Ectodermal cell (in vitro differentiated cells): ENCODE measurements around the gene MRPL23.

Source experiments
- H3K27ac ChIP-seq: 2 replicates; pipeline ENCODE4 v1.7.0; 2013; ENCODE audit warnings: mild to moderate bottlenecking, low read depth, low read length; ENCODE audit not compliant: insufficient read depth, poor library complexity, severe bottlenecking
- H3K27me3 ChIP-seq: 2 replicates; pipeline ENCODE4 v1.7.0; 2013; ENCODE audit warnings: mild to moderate bottlenecking, low read length; ENCODE audit not compliant: insufficient read depth, control insufficient read depth, poor library complexity, severe bottlenecking
- H3K36me3 ChIP-seq: one replicate; pipeline ENCODE4 v1.7.0; 2013; ENCODE audit warnings: low read length; ENCODE audit not compliant: control insufficient read depth, insufficient read depth
- H3K4me1 ChIP-seq: one replicate; pipeline ENCODE4 v1.7.0; 2013; ENCODE audit warnings: low read length; ENCODE audit not compliant: control insufficient read depth, insufficient read depth
- H3K4me3 ChIP-seq: 2 replicates; pipeline ENCODE4 v1.7.0; 2013; ENCODE audit warnings: low read depth, low read length, control low read depth; ENCODE audit not compliant: insufficient read depth
- H3K9me3 ChIP-seq: 2 replicates; pipeline ENCODE4 v1.7.0; 2013; ENCODE audit warnings: mild to moderate bottlenecking, low read length, moderate library complexity; ENCODE audit not compliant: control insufficient read depth
- WGBS, 2 experiments: methylation state at CpG; one replicate each; pipeline ENCODE4 v1.1.7; 2013; ENCODE audit warnings: missing lambda C conversion rate in 2 of 2; 5-methylcytosine and 5-hydroxymethylcytosine counted together

Gene MRPL23

GRCh38 chr11:1921574-1922141 lies 25.5 kb upstream of the MRPL23 start:
- Histone ChIP-seq H3K36me3 (no peaks in the 10 kb centered on the region), H3K27ac (no peak overlapping the region), H3K4me1 (peaks cover 9% of the 10 kb centered on the region), H3K4me3 (no peak overlapping the region), H3K9me3 (no peaks in the 10 kb centered on the region), H3K27me3 (no peaks in the 10 kb centered on the region)
- 88 to 89% methylated on average over 18 of the region's 18 CpGs for WGBS, 2 experiments

GRCh38 chr11:1922481-1923081 lies 24.6 kb upstream of the MRPL23 start:
- H3K4me3 ChIP-seq = no peak overlapping the region
- no peak overlapping the region for H3K27ac ChIP-seq
- 89 to 90% methylated on average over 14 of the region's 14 CpGs for WGBS, 2 experiments
- H3K4me1 ChIP-seq = peaks cover 16% of the 10 kb centered on the region
- H3K36me3 ChIP-seq = no peaks in the 10 kb centered on the region
- H3K27me3 ChIP-seq = no peaks in the 10 kb centered on the region
- H3K9me3 ChIP-seq = no peaks in the 10 kb centered on the region

GRCh38 chr11:1923201-1923956 lies 23.8 kb upstream of the MRPL23 start:
- no peaks in the 10 kb centered on the region for H3K36me3 ChIP-seq
- WGBS, 2 experiments = 91 to 92% methylated on average over 22 of the region's 22 CpGs
- no peak overlapping the region for H3K27ac ChIP-seq
- H3K4me3 ChIP-seq = no peak overlapping the region
- H3K27me3 ChIP-seq = no peaks in the 10 kb centered on the region
- no peaks in the 10 kb centered on the region for H3K9me3 ChIP-seq
- peaks cover 20% of the 10 kb centered on the region for H3K4me1 ChIP-seq

- no peaks in the 10 kb centered on the region for H3K36me3 ChIP-seq
- H3K27ac ChIP-seq = no peak overlapping the region
- H3K9me3 ChIP-seq = no peaks in the 10 kb centered on the region
- peaks cover 20% of the 10 kb centered on the region for H3K4me1 ChIP-seq
- no peaks in the 10 kb centered on the region for H3K27me3 ChIP-seq
- 93 to 96% methylated on average over 17 of the region's 17 CpGs for WGBS, 2 experiments
- no peak overlapping the region for H3K4me3 ChIP-seq
Observed at GRCh38 chr11:1924181-1924580, 23.0 kb upstream of the MRPL23 start.

- no peak overlapping the region for H3K4me3 ChIP-seq
- no peaks in the 10 kb centered on the region for H3K27me3 ChIP-seq
- 83% methylated on average over 20 to 21 of the region's 21 CpGs for WGBS, 2 experiments
- H3K4me1 ChIP-seq = peaks cover 20% of the 10 kb centered on the region
- no peaks in the 10 kb centered on the region for H3K36me3 ChIP-seq
- H3K27ac ChIP-seq = no peak overlapping the region
- no peaks in the 10 kb centered on the region for H3K9me3 ChIP-seq
Observed at GRCh38 chr11:1924646-1925372, 22.3 kb upstream of the MRPL23 start.

- 94% methylated on average over 23 of the region's 23 CpGs for WGBS, 2 experiments
- Histone ChIP-seq H3K27me3 (no peaks in the 10 kb centered on the region), H3K4me1 (peaks cover 20% of the 10 kb centered on the region), H3K4me3 (no peak overlapping the region), H3K9me3 (no peaks in the 10 kb centered on the region), H3K27ac (no peak overlapping the region), H3K36me3 (no peaks in the 10 kb centered on the region)
Observed at GRCh38 chr11:1925373-1926155, 21.6 kb upstream of the MRPL23 start.

GRCh38 chr11:1926156-1927025 lies 20.7 kb upstream of the MRPL23 start:
- H3K9me3 ChIP-seq = no peaks in the 10 kb centered on the region
- H3K4me3 ChIP-seq = no peak overlapping the region
- H3K27me3 ChIP-seq = no peaks in the 10 kb centered on the region
- peaks cover 14% of the 10 kb centered on the region for H3K4me1 ChIP-seq
- H3K36me3 ChIP-seq = no peaks in the 10 kb centered on the region
- 94% methylated on average over 41 of the region's 41 CpGs for WGBS, 2 experiments
- no peak overlapping the region for H3K27ac ChIP-seq

GRCh38 chr11:1927026-1927847 lies 19.9 kb upstream of the MRPL23 start:
- Histone ChIP-seq H3K27ac (no peak overlapping the region), H3K4me3 (no peak overlapping the region), H3K9me3 (no peaks in the 10 kb centered on the region), H3K27me3 (no peaks in the 10 kb centered on the region), H3K36me3 (no peaks in the 10 kb centered on the region), H3K4me1 (peaks cover 11% of the 10 kb centered on the region)
- 87 to 88% methylated on average over 28 of the region's 28 CpGs for WGBS, 2 experiments
